OCI-LY3 (cell line): Measurements from ENCODE around the gene PCDH12.

ENCODE experiments used
- CTCF ChIP-seq: fragments of 200-600, 300-600 bp; sonication (generic); IDR thresholded peaks from 2 replicates; pipeline ENCODE4 v1.5.1; 2014; ENCODE audit warnings: antibody characterized with exemption, low read length, low read depth
- EZH2phosphoT487 ChIP-seq: fragments of 200-600 bp; shearing (Covaris generic); IDR thresholded peaks from 2 replicates; pipeline ENCODE4 v1.6.1; 2018; ENCODE audit warnings: antibody characterized with exemption, mixed run types, low read depth

DNA sequence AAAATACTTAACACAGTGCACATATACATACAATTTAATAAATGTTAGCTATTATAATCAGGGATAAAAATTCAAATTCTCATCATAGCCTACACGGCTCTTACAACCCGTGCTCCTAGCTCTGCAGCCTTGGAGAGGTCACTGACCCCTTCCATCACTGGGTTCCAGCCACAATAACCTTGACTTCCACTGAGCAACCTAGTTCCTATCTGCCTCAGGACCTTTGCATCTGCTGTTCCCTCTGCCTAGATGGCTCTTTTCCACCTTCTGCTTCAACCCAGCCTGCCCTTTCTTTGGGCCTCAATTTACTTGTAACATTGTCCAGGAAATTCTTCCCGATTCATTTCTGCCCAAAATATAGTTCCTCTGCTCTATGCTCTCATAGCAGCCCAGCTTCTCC is 43.2 kb downstream of the PCDH12 start:
- no peak for TF ChIP-seq CTCF
- TF ChIP-seq EZH2phosphoT487, result no peak
